Esophagus squamous epithelium (tissue), 4 donors: Measurements from ENCODE around the gene ZNF117.
A peak's percentile ranks its signal among the peaks of the same experiment; 100 is the strongest.

Source experiments
- POLR2A ChIP-seq, 4 donors: fragments of 450-650 bp; IDR thresholded peaks; one replicate each; pipeline ENCODE4 v1.6.1; 2017; ENCODE audit warnings: antibody characterized with exemption in 4 of 4, mild to moderate bottlenecking in 4 of 4, moderate library complexity in 3 of 4
- TF ChIP-seq, protein P1 (sequence below), 6 experiments: fragments of 450-650 bp in 4 of 6; fragments of 200-600 bp in 2 of 6; sonication (generic) in 2 of 6; IDR thresholded peaks; one replicate each; pipeline ENCODE4 v1.5.1; 2016 to 2019; ENCODE audit warnings: antibody characterized with exemption in 6 of 6, mild to moderate bottlenecking in 4 of 6, moderate library complexity in 4 of 6

DNA sequence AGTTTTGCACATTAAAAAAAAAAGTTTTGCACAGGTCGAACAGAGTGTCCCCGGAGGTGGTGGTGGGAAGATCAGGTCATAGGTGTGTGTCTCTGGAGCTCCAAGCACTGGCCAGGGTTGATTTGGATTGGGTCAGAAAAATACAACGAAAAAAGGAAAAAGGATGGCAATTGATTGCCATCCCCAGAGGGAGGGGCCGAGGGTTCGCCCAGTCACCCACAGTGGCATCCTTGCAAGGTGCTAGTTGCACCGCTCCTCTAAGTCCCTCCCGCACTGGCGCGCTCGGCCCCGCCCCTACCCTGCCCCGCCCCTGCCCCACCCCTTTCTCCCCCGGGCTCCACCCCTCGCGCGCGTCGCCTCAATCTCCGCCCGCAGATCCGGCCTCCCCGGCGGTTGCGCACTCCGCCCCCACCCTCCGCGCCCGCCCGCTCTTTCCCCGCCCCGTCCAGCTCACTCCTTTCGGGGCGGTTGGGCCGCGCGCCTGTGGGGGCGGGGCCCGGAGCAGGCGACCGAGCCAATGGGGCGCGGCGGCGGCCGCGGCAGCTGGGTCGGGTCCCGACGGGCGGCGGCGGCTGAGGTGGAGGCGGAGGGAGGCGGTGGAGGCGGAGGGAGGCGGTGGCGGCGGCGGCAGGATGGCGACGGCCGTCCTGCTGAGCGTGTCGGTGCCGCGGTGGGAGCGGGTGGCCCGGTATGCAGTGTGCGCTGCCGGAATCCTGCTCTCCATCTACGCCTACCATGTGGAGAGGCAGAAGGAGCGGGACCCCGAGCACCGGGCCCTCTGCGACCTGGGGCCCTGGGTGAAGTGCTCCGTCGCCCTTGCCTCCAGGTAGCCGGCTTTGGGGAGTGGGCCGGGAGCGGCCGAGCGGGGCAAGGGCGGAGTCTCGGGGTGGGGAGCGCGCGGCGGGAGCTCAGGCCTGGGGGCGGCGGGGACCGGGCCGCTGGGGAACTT is 47.2 kb upstream of the ZNF117 start:
- TF ChIP-seq, protein P1, sequence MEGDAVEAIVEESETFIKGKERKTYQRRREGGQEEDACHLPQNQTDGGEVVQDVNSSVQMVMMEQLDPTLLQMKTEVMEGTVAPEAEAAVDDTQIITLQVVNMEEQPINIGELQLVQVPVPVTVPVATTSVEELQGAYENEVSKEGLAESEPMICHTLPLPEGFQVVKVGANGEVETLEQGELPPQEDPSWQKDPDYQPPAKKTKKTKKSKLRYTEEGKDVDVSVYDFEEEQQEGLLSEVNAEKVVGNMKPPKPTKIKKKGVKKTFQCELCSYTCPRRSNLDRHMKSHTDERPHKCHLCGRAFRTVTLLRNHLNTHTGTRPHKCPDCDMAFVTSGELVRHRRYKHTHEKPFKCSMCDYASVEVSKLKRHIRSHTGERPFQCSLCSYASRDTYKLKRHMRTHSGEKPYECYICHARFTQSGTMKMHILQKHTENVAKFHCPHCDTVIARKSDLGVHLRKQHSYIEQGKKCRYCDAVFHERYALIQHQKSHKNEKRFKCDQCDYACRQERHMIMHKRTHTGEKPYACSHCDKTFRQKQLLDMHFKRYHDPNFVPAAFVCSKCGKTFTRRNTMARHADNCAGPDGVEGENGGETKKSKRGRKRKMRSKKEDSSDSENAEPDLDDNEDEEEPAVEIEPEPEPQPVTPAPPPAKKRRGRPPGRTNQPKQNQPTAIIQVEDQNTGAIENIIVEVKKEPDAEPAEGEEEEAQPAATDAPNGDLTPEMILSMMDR (IDR thresholded peaks at IDR 0.05), result no peak
- TF ChIP-seq POLR2A (IDR thresholded peaks at IDR 0.05), result peak in 1 of 4 donors; percentile 51
